Naive B cell (primary cell): ENCODE data around the gene HOXB5. TPM values are rescaled to one million over a fixed set of nuclear protein-coding genes. Genes with fewer than 3 reads are reported as not detected.

Experiments
- ATAC-seq, 2 donors: fragments of 150-1000 bp; cut with Tn5 transposase; 2 replicates each; pipeline ENCODE4 v1.10.0; 2021; ENCODE audit warnings: low read depth in 2 of 2, mild to moderate bottlenecking in 2 of 2, moderate library complexity in 2 of 2
- DNase-seq: peaks from one replicate; pipeline ENCODE4 v3.0.0; 2022
- H3K27ac Mint-ChIP-seq, 6 donors: one replicate each; pipeline ENCODE4 v1.8.0; 2020 to 2022; ENCODE audit warnings: mild to moderate bottlenecking in 6 of 6, mixed read lengths in 6 of 6, moderate library complexity in 5 of 6, inconsistent platforms in 2 of 6
- H3K27me3 Mint-ChIP-seq, 3 donors: one replicate each; pipeline ENCODE4 v1.8.0; 2021 to 2022; ENCODE audit warnings: mixed read lengths in 3 of 3, mild to moderate bottlenecking in 1 of 3
- H3K36me3 Mint-ChIP-seq, 2 donors: one replicate each; pipeline ENCODE4 v1.8.0; 2020 to 2022; ENCODE audit warnings: mixed read lengths in 2 of 2, inconsistent platforms in 1 of 2, mild to moderate bottlenecking in 1 of 2
- H3K4me1 Mint-ChIP-seq, 3 donors: one replicate each; pipeline ENCODE4 v1.8.0; 2020 to 2022; ENCODE audit warnings: mixed read lengths in 3 of 3, inconsistent platforms in 1 of 3, mild to moderate bottlenecking in 1 of 3, moderate library complexity in 1 of 3
- H3K4me3 Mint-ChIP-seq, 8 donors: one replicate each; pipeline ENCODE4 v1.8.0; 2020 to 2022; ENCODE audit warnings: mild to moderate bottlenecking in 8 of 8, mixed read lengths in 8 of 8, moderate library complexity in 8 of 8, inconsistent platforms in 2 of 8
- H3K9me3 Mint-ChIP-seq, 7 donors: one replicate each; pipeline ENCODE4 v1.8.0; 2020 to 2022; ENCODE audit warnings: mixed read lengths in 7 of 7, mild to moderate bottlenecking in 5 of 7, inconsistent platforms in 2 of 7, moderate library complexity in 1 of 7
- polyA plus RNA-seq, 6 donors: library from polyadenylated mRNA; unstranded; fragments of 300-500 nt; fragmentation: Illumina TruSeq; gene quantifications; one replicate each; pipeline ENCODE4 v1.2.3, GENCODE V29; 2021; ENCODE audit warnings: low read depth in 6 of 6

Gene HOXB5
- polyA plus RNA-seq: not detected

- Mint-ChIP-seq H3K36me3 (peaks cover 0 to 7% of the 10 kb centered on the region in 2 donors), H3K4me3 (peak within 1 kb of the TSS; percentile 74 to 84 (median 78)), H3K27me3 (peaks cover 77 to 97% (median 94%) of the 10 kb centered on the region in 3 donors), H3K4me1 (peaks cover 52 to 69% (median 60%) of the 10 kb centered on the region in 3 donors), H3K27ac (peak within 1 kb of the TSS in 2 of 6 donors; percentile 87 to 94), H3K9me3 (peaks cover 0 to 3% (median 0%) of the 10 kb centered on the region in 7 donors)
- peak; percentile 19 to 24 for ATAC-seq
- no peak for DNase-seq
Measured at GRCh38 chr17:48593126-48593829, at the start of gene HOXB5. TSS of gene HOXB5 (minus strand) at chr17:48593779. CDS start at chr17:48593682, 97 bp downstream.

- no peak for DNase-seq
- no peak for ATAC-seq
- Mint-ChIP-seq H3K27ac (no peak overlapping the region), H3K36me3 (peaks cover 0 to 8% of the 10 kb centered on the region in 2 donors), H3K4me3 (peak overlapping the region in 3 of 8 donors; percentile 40 to 57 (median 53)), H3K27me3 (peaks cover 81 to 95% (median 90%) of the 10 kb centered on the region in 3 donors), H3K4me1 (peaks cover 27 to 34% (median 28%) of the 10 kb centered on the region in 3 donors), H3K9me3 (peaks cover 0 to 2% (median 0%) of the 10 kb centered on the region in 7 donors)
Measured at GRCh38 chr17:48642843-48643696, 49.5 kb upstream of the HOXB5 start.

GRCh38 chr17:48642059-48642842, 48.7 kb upstream of the HOXB5 start:
- Mint-ChIP-seq H3K27me3 (peaks cover 80 to 97% (median 90%) of the 10 kb centered on the region in 3 donors), H3K36me3 (peaks cover 0 to 8% of the 10 kb centered on the region in 2 donors), H3K4me3 (peak overlapping the region in 5 of 8 donors; percentile 4 to 81 (median 68)), H3K4me1 (peaks cover 21 to 28% (median 28%) of the 10 kb centered on the region in 3 donors), H3K27ac (peak overlapping the region in 2 of 6 donors; percentile 21 to 42), H3K9me3 (peaks cover 0 to 2% (median 0%) of the 10 kb centered on the region in 7 donors)
- DNase-seq (no peak), ATAC-seq (no peak)

- peak; percentile 18 to 50 for ATAC-seq
Measured at GRCh38 chr17:48641541-48642058, 48.0 kb upstream of the HOXB5 start.

GRCh38 chr17:48640858-48641180, 47.2 kb upstream of the HOXB5 start:
- no peak for ATAC-seq
- H3K4me1 Mint-ChIP-seq: peaks cover 14 to 36% (median 23%) of the 10 kb centered on the region in 3 donors
- peaks cover 88 to 97% (median 88%) of the 10 kb centered on the region in 3 donors for H3K27me3 Mint-ChIP-seq
- H3K36me3 Mint-ChIP-seq: peaks cover 0 to 8% of the 10 kb centered on the region in 2 donors
- DNase-seq: no peak
- H3K27ac Mint-ChIP-seq: no peak overlapping the region
- H3K4me3 Mint-ChIP-seq: no peak overlapping the region
- H3K9me3 Mint-ChIP-seq: peaks cover 0 to 2% (median 0%) of the 10 kb centered on the region in 7 donors

More at GRCh38 chr17:48641541-48642058, 48.0 kb upstream of the HOXB5 start:
- H3K4me1 Mint-ChIP-seq: peaks cover 18 to 31% (median 28%) of the 10 kb centered on the region in 3 donors
- no peak for DNase-seq
- peak overlapping the region in 7 of 8 donors; percentile 35 to 81 (median 67) for H3K4me3 Mint-ChIP-seq
- peaks cover 82 to 97% (median 90%) of the 10 kb centered on the region in 3 donors for H3K27me3 Mint-ChIP-seq
- H3K9me3 Mint-ChIP-seq: peaks cover 0 to 2% (median 0%) of the 10 kb centered on the region in 7 donors
- H3K36me3 Mint-ChIP-seq: peaks cover 0 to 8% of the 10 kb centered on the region in 2 donors
- H3K27ac Mint-ChIP-seq: peak overlapping the region in 3 of 6 donors; percentile 77 to 95 (median 86)

- no peak overlapping the region for H3K27ac Mint-ChIP-seq
- H3K9me3 Mint-ChIP-seq: peaks cover 0 to 2% (median 0%) of the 10 kb centered on the region in 7 donors
- H3K4me3 Mint-ChIP-seq: no peak overlapping the region
- no peak for ATAC-seq
- H3K4me1 Mint-ChIP-seq: peaks cover 12 to 34% (median 20%) of the 10 kb centered on the region in 3 donors
- peaks cover 88 to 97% (median 88%) of the 10 kb centered on the region in 3 donors for H3K27me3 Mint-ChIP-seq
- peaks cover 0 to 8% of the 10 kb centered on the region in 2 donors for H3K36me3 Mint-ChIP-seq
- DNase-seq: no peak
Measured at GRCh38 chr17:48639982-48640857, 46.6 kb upstream of the HOXB5 start.

- no peak overlapping the region for H3K27ac Mint-ChIP-seq
- DNase-seq: no peak
- peaks cover 86 to 97% (median 88%) of the 10 kb centered on the region in 3 donors for H3K27me3 Mint-ChIP-seq
- no peak overlapping the region for H3K4me3 Mint-ChIP-seq
- H3K4me1 Mint-ChIP-seq: peaks cover 12 to 44% (median 26%) of the 10 kb centered on the region in 3 donors
- peaks cover 0 to 8% of the 10 kb centered on the region in 2 donors for H3K36me3 Mint-ChIP-seq
- ATAC-seq: no peak
- H3K9me3 Mint-ChIP-seq: peaks cover 0 to 2% (median 0%) of the 10 kb centered on the region in 7 donors
Measured at GRCh38 chr17:48639136-48639535, 45.6 kb upstream of the HOXB5 start.

GRCh38 chr17:48637323-48638260, 44.0 kb upstream of the HOXB5 start:
- H3K9me3 Mint-ChIP-seq: peaks cover 0 to 5% (median 0%) of the 10 kb centered on the region in 7 donors
- DNase-seq (no peak), ATAC-seq (no peak)
- peak overlapping the region in 2 of 8 donors; percentile 21 to 29 for H3K4me3 Mint-ChIP-seq
- peaks cover 0 to 12% of the 10 kb centered on the region in 2 donors for H3K36me3 Mint-ChIP-seq
- H3K27ac Mint-ChIP-seq: no peak overlapping the region
- peaks cover 12 to 46% (median 27%) of the 10 kb centered on the region in 3 donors for H3K4me1 Mint-ChIP-seq
- peaks cover 79 to 98% (median 81%) of the 10 kb centered on the region in 3 donors for H3K27me3 Mint-ChIP-seq

- H3K27ac Mint-ChIP-seq: peak overlapping the region in 2 of 6 donors; percentile 5 to 15
- H3K36me3 Mint-ChIP-seq: peaks cover 0 to 11% of the 10 kb centered on the region in 2 donors
- DNase-seq (no peak), ATAC-seq (peak; percentile 47 to 56)
- peaks cover 6 to 37% (median 21%) of the 10 kb centered on the region in 3 donors for H3K4me1 Mint-ChIP-seq
- H3K9me3 Mint-ChIP-seq: peaks cover 0 to 3% (median 0%) of the 10 kb centered on the region in 7 donors
- peaks cover 80 to 98% (median 81%) of the 10 kb centered on the region in 3 donors for H3K27me3 Mint-ChIP-seq
- H3K4me3 Mint-ChIP-seq: peak overlapping the region in 2 of 8 donors; percentile 13 to 56
Measured at GRCh38 chr17:48636177-48637018, 42.8 kb upstream of the HOXB5 start.
